HG02623 (cell line): ENCODE data around the gene EEF1AKMT4.

Experiments
- ATAC-seq: cut with Tn5 transposase; IDR thresholded peaks from one replicate; pipeline ENCODE4 v1.9.1; 2021; ENCODE audit warnings: moderate library complexity; ENCODE audit not compliant: unreplicated experiment

Gene EEF1AKMT4

DNA sequence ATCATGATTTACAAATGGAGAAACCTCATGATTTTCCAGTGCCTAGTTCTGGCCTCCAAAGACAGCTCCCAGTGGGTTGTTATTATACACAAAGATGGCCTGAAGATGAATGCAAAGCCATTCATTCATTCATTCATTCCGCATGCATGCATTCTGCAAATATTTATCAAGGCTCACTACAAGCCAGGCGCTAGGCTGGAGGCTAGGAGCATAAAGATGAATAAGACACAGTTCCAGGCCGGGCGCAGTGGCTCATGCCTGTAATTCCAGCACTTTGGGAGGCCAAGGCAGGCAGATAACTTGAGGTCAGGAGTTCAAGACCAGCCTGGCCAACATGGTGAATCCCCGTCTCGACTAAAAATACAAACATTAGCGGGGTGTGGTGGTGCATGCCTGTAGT, 47.1 kb downstream of the EEF1AKMT4 start:
- ATAC-seq, result no peak

DNA sequence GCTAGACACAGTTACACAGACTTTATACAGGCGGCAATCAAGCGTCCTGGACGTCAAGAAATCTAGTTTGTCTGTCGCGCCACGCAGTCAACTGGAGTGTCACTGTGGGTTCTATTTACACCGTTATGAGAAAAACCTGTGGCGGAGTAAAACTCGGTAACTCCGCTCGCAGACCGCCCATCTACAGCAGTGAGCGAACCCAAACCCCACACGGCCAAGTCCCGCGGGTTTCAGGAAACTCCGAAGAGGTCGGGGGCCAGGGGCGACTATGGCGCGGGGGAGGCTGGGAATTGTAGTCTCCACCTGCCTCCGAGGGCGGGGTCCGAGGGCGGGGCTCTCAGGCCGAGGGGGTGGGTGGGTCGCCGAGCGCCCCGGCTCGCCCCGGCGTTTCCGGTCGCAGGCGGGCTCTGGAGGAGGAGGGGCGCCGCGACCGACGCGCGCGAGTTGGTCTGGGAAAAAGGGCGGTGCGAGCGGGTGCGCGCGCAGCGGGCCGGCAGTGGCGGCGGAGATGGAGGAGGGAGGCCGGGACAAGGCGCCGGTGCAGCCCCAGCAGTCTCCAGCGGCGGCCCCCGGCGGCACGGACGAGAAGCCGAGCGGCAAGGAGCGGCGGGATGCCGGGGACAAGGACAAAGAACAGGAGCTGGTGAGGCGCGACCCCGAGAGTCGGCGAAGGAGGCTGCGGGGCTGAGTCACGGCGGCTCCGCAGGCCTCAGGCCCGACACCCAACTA, 49.5 kb downstream of the EEF1AKMT4 start, which contains the start of gene PSMD2:
Gene PSMD2, plus strand, starts transcription at position 483 of the 729 bp plus-strand sequence. Its CDS starts 26 bp downstream, at position 509.
- ATAC-seq, result peak; percentile 92

DNA sequence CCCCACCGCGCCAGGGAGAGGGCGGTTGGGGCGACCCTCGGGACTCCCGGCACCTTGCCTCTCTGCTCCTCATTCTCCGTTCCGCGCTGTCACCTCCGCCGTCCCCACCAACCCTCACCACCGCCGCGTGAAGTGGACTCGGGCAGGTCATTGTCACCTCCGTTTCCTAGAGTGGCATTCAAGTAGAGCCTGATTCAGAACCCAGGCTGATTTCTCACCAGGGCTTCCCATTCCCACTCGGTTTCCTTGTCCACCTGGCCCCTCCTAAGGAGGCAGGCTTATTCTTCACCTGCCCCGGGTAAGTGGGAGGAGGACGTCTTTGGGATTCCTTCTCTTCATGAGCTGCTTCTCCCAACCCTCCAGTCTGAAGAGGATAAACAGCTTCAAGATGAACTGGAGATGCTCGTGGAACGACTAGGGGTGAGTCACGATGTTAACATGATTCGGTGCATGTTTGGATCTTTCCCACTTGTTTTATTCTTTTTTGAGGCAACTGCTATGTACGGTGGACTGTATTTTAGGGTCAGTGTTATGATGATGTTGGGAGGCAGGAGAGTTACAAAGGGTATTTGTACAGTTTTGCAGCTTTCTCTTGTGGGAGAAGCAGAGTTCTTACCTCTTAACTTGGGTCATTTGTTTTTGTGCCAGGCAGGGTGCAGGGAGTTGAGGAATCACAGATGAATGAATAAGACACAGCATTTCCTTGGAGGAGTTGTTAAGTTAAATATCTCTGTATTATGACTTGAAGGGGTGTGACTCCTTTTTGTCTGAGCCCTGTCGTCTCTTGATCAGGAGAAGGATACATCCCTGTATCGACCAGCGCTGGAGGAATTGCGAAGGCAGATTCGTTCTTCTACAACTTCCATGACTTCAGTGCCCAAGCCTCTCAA, 50.3 kb downstream of the EEF1AKMT4 start:
- no peak for ATAC-seq

DNA sequence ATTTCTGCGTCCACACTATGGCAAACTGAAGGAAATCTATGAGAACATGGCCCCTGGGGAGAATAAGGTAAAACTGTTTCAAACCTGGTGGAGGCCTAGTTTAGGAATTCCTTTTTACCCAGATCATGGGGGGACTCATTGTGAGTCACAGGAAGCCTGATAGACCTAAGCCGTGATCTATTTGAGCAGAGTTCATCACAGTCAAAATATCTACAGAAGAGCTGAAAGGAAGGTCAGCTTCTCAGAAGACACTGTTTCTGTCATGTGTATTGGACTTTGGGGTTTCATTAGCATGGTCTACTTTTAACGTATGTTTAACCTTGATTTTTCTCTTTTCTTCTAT, 50.9 kb downstream of the EEF1AKMT4 start:
- no peak for ATAC-seq

DNA sequence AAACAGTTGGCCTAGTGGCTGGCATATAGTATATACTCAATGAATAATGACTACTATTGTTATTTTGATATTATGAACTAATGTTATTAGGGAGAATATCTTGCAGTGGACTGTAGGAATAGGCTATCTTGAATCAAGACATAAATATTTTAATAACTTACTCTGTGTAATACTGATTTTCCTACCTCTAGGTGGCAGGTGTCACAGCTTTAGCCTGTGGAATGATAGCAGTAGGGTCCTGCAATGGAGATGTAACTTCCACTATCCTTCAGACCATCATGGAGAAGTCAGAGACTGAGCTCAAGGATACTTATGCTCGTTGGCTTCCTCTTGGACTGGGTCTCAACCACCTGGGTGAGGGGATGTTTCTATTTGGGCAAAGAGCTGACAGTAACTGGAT, 56.1 kb downstream of the EEF1AKMT4 start:
- no peak for ATAC-seq

DNA sequence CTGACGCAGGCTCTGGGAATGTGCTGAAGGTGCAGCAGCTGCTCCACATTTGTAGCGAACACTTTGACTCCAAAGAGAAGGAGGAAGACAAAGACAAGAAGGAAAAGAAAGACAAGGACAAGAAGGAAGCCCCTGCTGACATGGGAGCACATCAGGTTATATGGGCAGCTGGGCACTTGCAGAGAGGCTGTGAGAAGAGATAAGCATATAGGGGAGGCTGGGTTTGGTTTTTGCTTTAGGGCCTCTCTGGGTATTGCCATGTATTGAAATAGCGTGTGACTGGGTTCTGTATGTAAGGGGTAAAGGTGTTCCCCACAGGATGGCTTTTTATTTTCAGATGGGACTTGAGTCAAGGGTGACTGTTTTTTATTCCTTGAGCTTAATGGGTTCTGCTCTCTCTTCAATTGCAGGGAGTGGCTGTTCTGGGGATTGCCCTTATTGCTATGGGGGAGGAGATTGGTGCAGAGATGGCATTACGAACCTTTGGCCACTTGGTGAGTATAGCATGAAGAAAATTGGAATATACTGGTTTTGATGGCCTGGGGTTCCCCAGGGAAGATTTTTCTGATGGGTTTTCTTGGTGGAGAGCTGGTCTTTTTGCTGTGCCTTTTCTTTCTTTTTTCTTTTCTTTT, 57.0 kb downstream of the EEF1AKMT4 start:
- no peak for ATAC-seq

DNA sequence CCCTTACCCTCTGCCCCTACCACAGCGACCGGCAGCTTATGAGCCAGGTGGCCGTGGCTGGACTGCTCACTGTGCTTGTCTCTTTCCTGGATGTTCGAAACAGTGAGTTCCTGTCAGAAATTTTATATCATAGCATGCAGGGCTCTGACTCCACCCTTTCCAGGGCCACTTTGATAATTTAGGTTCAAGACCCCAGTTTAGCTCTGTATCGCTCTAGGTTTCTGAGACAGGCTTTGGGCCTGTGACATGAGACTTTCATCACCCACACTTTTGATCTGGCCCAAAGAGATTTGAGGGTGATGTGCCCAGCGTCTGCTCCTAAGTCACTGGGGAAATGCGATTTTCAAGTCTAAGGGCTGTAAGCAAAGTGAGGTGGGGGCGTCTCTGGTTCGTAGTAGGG, 58.4 kb downstream of the EEF1AKMT4 start:
- no peak for ATAC-seq
